Caco-2 (cell line): ENCODE results near the gene SCMH1. TPM values are rescaled to one million over a fixed set of nuclear protein-coding genes. Genes with fewer than 3 reads are reported as not detected.
A peak's percentile ranks its signal among the peaks of the same experiment; 100 is the strongest.

Experiments used
- BruUV-seq: library from RNA; stranded (reverse); fragments of 400-500 nt; replicated peaks from 2 replicates; lab custom pipeline; 2021; lab: Mats Ljungman, UMichigan
- CTCF ChIA-PET: fragments of 300-600 bp; sonication (Branson Sonifier 250); formaldehyde crosslinking; loops from one replicate; lab custom pipeline; 2022; ENCODE audit warnings: antibody characterized with exemption; lab: Charles Lee
- POLR2A ChIA-PET: fragments of 300-600 bp; sonication (Branson Sonifier 250); formaldehyde crosslinking; loops from one replicate; lab custom pipeline; 2022; ENCODE audit warnings: antibody characterized with exemption; lab: Charles Lee
- DNase-seq, 2 experiments: peaks; one replicate each; pipeline versions ENCODE4 v3.0.0 to v3.0.0-alpha.2; 2020 to 2022
- H3K27me3 ChIP-seq: replicated peaks from 2 replicates; pipeline ENCODE4 v1.6.0; 2011; ENCODE audit warnings: low read length; ENCODE audit not compliant: control insufficient read depth, insufficient read depth
- H3K36me3 ChIP-seq: 2 replicates; pipeline ENCODE4 v1.5.1; 2011; ENCODE audit warnings: low read length; ENCODE audit not compliant: control insufficient read depth, insufficient read depth
- H3K4me1 ChIP-seq: fragments of 250-450 bp; sonication (Bioruptor Pico); 2 replicates; pipeline ENCODE4 v1.5.1; 2020; ENCODE audit warnings: mild to moderate bottlenecking
- H3K4me3 ChIP-seq: 2 replicates; pipeline ENCODE4 v1.5.1; 2011; ENCODE audit warnings: low read depth, mild to moderate bottlenecking, control low read depth, low read length
- H3K9me3 ChIP-seq: fragments of 250-450 bp; sonication (Bioruptor Pico); 2 replicates; pipeline ENCODE4 v1.5.1; 2020; ENCODE audit warnings: mild to moderate bottlenecking, moderate library complexity
- H3K27ac Mint-ChIP-seq: one replicate; pipeline ENCODE4 v1.8.0; 2022; ENCODE audit warnings: mixed read lengths; ENCODE audit not compliant: unreplicated experiment
- H3K27me3 Mint-ChIP-seq: one replicate; pipeline ENCODE4 v1.8.0; 2022; ENCODE audit warnings: mixed read lengths; ENCODE audit not compliant: insufficient read depth, unreplicated experiment
- H3K36me3 Mint-ChIP-seq: one replicate; pipeline ENCODE4 v1.8.0; 2022; ENCODE audit warnings: mild to moderate bottlenecking, mixed read lengths; ENCODE audit not compliant: insufficient read depth, unreplicated experiment
- H3K4me1 Mint-ChIP-seq: one replicate; pipeline ENCODE4 v1.8.0; 2022; ENCODE audit warnings: low read depth, mixed read lengths; ENCODE audit not compliant: unreplicated experiment
- H3K4me3 Mint-ChIP-seq: one replicate; pipeline ENCODE4 v1.8.0; 2022; ENCODE audit warnings: mild to moderate bottlenecking, moderate library complexity, mixed read lengths; ENCODE audit not compliant: unreplicated experiment
- H3K9me3 Mint-ChIP-seq: one replicate; pipeline ENCODE4 v1.8.0; 2022; ENCODE audit warnings: mixed read lengths; ENCODE audit not compliant: unreplicated experiment
- intact Hi-C: fragments of 100-400 bp; cut with micrococcal nuclease; formaldehyde crosslinking; loops from one replicate; pipeline ENCODE4 v1.10.0; 2022; ENCODE audit not compliant: unreplicated experiment
- total RNA-seq: library from RNA; stranded (reverse); gene quantifications from 2 replicates; pipeline ENCODE4 v1.2.3, GENCODE V29; 2022
- TF ChIP-seq, protein P1 (sequence below), 2 experiments: fragments of 200-600 bp in 1 of 2; IDR thresholded peaks; 1 replicate in 1 of 2; 2 replicates in 1 of 2; pipeline versions ENCODE4 v1.5.1 to v1.8.0; 2011 to 2022; ENCODE audit warnings: antibody characterized with exemption in 1 of 2, control low read depth in 1 of 2, inconsistent platforms in 1 of 2, low read depth in 1 of 2, low read length in 1 of 2, mild to moderate bottlenecking in 1 of 2, moderate library complexity in 1 of 2; ENCODE audit not compliant: insufficient read depth in 1 of 2, severe bottlenecking in 1 of 2, unreplicated experiment in 1 of 2

Gene SCMH1
- total RNA-seq, 1 experiment from 2014 or later: 27.6 TPM

DNA sequence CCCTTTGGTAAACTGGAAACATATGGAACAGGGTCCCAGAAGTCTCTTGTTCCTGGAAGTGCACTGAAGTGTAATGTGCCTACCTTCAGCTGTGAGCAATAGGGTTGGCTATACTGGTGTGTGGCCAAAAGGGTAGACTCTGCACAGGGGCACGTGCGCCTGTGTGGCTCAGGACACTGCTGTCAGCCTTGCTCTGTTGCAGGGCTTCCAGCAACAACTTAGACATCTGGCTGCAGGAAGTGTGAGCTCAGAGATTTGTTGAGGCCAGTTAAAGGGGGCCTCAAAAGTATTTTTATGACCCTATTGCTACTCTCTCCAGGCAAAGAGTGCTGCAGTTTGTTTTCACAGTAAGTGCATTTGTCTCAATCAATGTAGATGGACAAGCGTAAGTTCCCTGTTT lies 255.2 kb downstream of the SCMH1 start:
- Histone ChIP-seq H3K4me1 (peaks cover 42% of the 10 kb centered on the region), H3K36me3 (no peaks in the 10 kb centered on the region; the same call in 1 of the 2 replicates), H3K9me3 (no peaks in the 10 kb centered on the region), H3K4me3 (no peak overlapping the region), H3K27me3 (no peaks in the 10 kb centered on the region)
- BruUV-seq: no TSS peak
- Mint-ChIP-seq H3K4me1 (peaks cover 12% of the 10 kb centered on the region), H3K4me3 (no peak overlapping the region), H3K27me3 (no peaks in the 10 kb centered on the region), H3K9me3 (no peaks in the 10 kb centered on the region), H3K27ac (no peak overlapping the region), H3K36me3 (peaks cover 84% of the 10 kb centered on the region)
- DNase-seq: no peak
- POLR2A ChIA-PET: no interaction called here
- TF ChIP-seq, protein P1, sequence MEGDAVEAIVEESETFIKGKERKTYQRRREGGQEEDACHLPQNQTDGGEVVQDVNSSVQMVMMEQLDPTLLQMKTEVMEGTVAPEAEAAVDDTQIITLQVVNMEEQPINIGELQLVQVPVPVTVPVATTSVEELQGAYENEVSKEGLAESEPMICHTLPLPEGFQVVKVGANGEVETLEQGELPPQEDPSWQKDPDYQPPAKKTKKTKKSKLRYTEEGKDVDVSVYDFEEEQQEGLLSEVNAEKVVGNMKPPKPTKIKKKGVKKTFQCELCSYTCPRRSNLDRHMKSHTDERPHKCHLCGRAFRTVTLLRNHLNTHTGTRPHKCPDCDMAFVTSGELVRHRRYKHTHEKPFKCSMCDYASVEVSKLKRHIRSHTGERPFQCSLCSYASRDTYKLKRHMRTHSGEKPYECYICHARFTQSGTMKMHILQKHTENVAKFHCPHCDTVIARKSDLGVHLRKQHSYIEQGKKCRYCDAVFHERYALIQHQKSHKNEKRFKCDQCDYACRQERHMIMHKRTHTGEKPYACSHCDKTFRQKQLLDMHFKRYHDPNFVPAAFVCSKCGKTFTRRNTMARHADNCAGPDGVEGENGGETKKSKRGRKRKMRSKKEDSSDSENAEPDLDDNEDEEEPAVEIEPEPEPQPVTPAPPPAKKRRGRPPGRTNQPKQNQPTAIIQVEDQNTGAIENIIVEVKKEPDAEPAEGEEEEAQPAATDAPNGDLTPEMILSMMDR (IDR thresholded peaks at IDR 0.05; ENCODE audit: insufficient read depth in 1 of 2, low read depth in 1 of 2, low read length in 1 of 2, severe bottlenecking in 1 of 2, unreplicated experiment in 1 of 2): no peak
- intact Hi-C loops: no loop called here
- CTCF ChIA-PET: no interaction called here

DNA sequence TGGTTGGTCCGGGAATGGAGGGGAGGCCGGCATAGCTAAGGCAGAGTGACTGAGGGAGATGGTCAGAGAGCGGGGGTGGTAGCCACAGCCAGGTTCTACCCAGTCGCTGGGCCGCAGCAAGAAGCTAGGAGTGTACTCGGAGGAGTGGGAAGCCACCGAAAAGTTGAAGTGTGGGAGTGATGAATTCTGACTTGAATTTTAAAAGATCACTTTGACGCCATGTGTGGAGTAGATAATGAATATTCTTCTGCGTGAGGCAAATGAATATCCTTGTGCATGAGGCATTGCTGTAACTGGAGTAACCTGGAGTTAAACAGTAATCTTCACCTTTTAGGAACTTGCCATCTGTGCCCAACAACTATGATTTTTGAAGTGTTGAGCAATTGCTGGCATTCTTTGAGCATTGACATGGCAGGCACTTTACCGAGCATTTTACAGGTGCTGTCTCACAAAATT lies 255.8 kb downstream of the SCMH1 start:
- H3K27ac Mint-ChIP-seq: peak overlapping the region; percentile 80
- H3K4me1 Mint-ChIP-seq: peaks cover 15% of the 10 kb centered on the region
- Histone ChIP-seq H3K27me3 (no peaks in the 10 kb centered on the region), H3K9me3 (no peaks in the 10 kb centered on the region), H3K36me3 (no peaks in the 10 kb centered on the region; the same call in 1 of the 2 replicates), H3K4me3 (no peak overlapping the region), H3K4me1 (peaks cover 48% of the 10 kb centered on the region)
- no peaks in the 10 kb centered on the region for H3K9me3 Mint-ChIP-seq
- intact Hi-C loops: no loop called here
- H3K4me3 Mint-ChIP-seq: peak overlapping the region; percentile 12
- TF ChIP-seq, protein P1 (IDR thresholded peaks at IDR 0.05; ENCODE audit: insufficient read depth in 1 of 2, low read depth in 1 of 2, low read length in 1 of 2, severe bottlenecking in 1 of 2, unreplicated experiment in 1 of 2): no peak
- BruUV-seq: no TSS peak
- ChIA-PET CTCF (no interaction called here), POLR2A (no interaction called here)
- DNase-seq: no peak
- peaks cover 78% of the 10 kb centered on the region for H3K36me3 Mint-ChIP-seq
- H3K27me3 Mint-ChIP-seq: no peaks in the 10 kb centered on the region

DNA sequence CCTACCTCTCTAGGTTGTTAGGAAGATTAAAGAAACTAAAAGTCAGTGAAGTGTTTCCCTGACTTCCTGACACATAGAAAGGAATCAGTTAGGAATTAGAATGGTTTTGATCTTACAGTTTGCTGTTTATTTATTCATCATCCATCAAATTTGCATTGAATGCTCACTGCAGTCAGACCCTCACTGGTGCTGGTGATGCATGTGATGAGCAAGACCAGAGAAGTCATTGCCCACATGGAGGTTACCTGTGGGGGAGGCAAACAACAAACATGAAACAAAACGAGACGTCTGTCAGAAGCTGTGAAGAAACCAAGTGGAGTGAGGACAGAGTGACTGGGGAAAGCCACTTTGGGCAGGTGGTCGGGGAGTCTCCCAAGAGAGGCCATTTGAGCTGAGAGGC lies 256.2 kb downstream of the SCMH1 start:
- Histone ChIP-seq H3K9me3 (no peaks in the 10 kb centered on the region), H3K27me3 (no peaks in the 10 kb centered on the region), H3K36me3 (no peaks in the 10 kb centered on the region; the same call in 1 of the 2 replicates), H3K4me3 (no peak overlapping the region), H3K4me1 (peaks cover 53% of the 10 kb centered on the region)
- Mint-ChIP-seq H3K27me3 (no peaks in the 10 kb centered on the region), H3K4me1 (peaks cover 18% of the 10 kb centered on the region), H3K27ac (peak overlapping the region; percentile 80), H3K36me3 (peaks cover 74% of the 10 kb centered on the region), H3K4me3 (peak overlapping the region; percentile 12), H3K9me3 (no peaks in the 10 kb centered on the region)
- BruUV-seq: no TSS peak
- ChIA-PET CTCF (no interaction called here), POLR2A (interaction anchor here (0.7 kb wide), 1 partner anchor 1975 kb away, joined by 4 read pairs; no protein-coding TSS in a partner anchor)
- DNase-seq: no peak
- TF ChIP-seq, protein P1 (IDR thresholded peaks at IDR 0.05; ENCODE audit: insufficient read depth in 1 of 2, low read depth in 1 of 2, low read length in 1 of 2, severe bottlenecking in 1 of 2, unreplicated experiment in 1 of 2): no peak
- intact Hi-C loops: no loop called here
